ENCODE data around the gene MTARC2.
"Not testable (repeated sequence)": the region's sequence is repeated elsewhere in the genome, so short reads cannot be mapped to it uniquely, and the experiment has no call there.

DNA sequence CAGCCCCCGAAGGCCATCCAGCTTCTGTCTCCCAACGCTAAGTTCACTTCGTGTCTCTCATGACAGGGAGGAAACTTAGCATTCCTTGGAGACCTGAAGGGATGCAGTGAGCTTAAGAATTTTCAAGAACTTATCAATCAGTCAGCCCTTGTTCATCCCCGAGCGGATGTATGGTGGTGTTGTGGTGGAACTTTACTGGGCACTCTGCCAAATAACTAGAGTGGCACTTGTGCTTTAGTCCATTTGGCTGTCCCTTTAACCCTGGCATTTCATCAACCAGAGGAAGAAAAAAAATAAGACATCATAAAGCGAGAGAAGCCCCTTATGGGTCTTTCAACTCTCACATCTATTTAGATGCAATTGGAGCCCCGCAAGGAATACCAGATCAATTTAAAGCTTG, 26.9 kb upstream of the MTARC2 start:
- TF ChIP-seq, protein P1, sequence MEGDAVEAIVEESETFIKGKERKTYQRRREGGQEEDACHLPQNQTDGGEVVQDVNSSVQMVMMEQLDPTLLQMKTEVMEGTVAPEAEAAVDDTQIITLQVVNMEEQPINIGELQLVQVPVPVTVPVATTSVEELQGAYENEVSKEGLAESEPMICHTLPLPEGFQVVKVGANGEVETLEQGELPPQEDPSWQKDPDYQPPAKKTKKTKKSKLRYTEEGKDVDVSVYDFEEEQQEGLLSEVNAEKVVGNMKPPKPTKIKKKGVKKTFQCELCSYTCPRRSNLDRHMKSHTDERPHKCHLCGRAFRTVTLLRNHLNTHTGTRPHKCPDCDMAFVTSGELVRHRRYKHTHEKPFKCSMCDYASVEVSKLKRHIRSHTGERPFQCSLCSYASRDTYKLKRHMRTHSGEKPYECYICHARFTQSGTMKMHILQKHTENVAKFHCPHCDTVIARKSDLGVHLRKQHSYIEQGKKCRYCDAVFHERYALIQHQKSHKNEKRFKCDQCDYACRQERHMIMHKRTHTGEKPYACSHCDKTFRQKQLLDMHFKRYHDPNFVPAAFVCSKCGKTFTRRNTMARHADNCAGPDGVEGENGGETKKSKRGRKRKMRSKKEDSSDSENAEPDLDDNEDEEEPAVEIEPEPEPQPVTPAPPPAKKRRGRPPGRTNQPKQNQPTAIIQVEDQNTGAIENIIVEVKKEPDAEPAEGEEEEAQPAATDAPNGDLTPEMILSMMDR (IDR thresholded peaks at IDR 0.05), result not testable (repeated sequence)
- TF ChIP-seq POLR2A, EP300 (IDR thresholded peaks at IDR 0.05): not testable (repeated sequence)
